SIG-M5 (cell line): ENCODE measurements around the gene FXYD2.

Experiments
- DNase-seq: peaks from one replicate; lab custom pipeline; 2025; lab: John Stamatoyannopoulos, UW

Gene FXYD2

GRCh38 chr11:117796456-117796871 lies 28.1 kb downstream of the FXYD2 start:
- DNase-seq: no peak

- no peak for DNase-seq
Measured at GRCh38 chr11:117795638-117796455, 28.7 kb downstream of the FXYD2 start.

- DNase-seq: no peak
Measured at GRCh38 chr11:117794772-117795629, 29.5 kb downstream of the FXYD2 start.

- DNase-seq: no peak
Measured at GRCh38 chr11:117794135-117794534, 30.4 kb downstream of the FXYD2 start.

- DNase-seq: no peak
Measured at GRCh38 chr11:117793583-117793982, 31.0 kb downstream of the FXYD2 start.

- no peak for DNase-seq
Measured at GRCh38 chr11:117792992-117793391, 31.6 kb downstream of the FXYD2 start.

GRCh38 chr11:117792241-117792640 lies 32.3 kb downstream of the FXYD2 start:
- DNase-seq: no peak

GRCh38 chr11:117790279-117790678 lies 34.3 kb downstream of the FXYD2 start:
- DNase-seq: no peak

- DNase-seq: no peak
Measured at GRCh38 chr11:117789241-117789640, 35.3 kb downstream of the FXYD2 start.

GRCh38 chr11:117786135-117786870 lies 38.2 kb downstream of the FXYD2 start:
- no peak for DNase-seq

GRCh38 chr11:117782101-117782500 lies 42.4 kb downstream of the FXYD2 start:
- no peak for DNase-seq

- DNase-seq: no peak
Measured at GRCh38 chr11:117781627-117782026, 42.9 kb downstream of the FXYD2 start.

GRCh38 chr11:117780456-117780855 lies 44.1 kb downstream of the FXYD2 start:
- DNase-seq: no peak

GRCh38 chr11:117774553-117774952 lies 50.0 kb downstream of the FXYD2 start:
- no peak for DNase-seq

- DNase-seq: no peak
Measured at GRCh38 chr11:117772360-117772759, 52.2 kb downstream of the FXYD2 start.

GRCh38 chr11:117771841-117772240 lies 52.7 kb downstream of the FXYD2 start:
- no peak for DNase-seq

- DNase-seq: no peak
Measured at GRCh38 chr11:117771197-117771596, 53.3 kb downstream of the FXYD2 start.

- DNase-seq: no peak
Measured at GRCh38 chr11:117770061-117770460, 54.5 kb downstream of the FXYD2 start.
